GM18502 (cell line): ENCODE results near the gene ZFR2.
A peak's percentile ranks its signal among the peaks of the same experiment; 100 is the strongest.
"Not testable (repeated sequence)": the region's sequence is repeated elsewhere in the genome, so short reads cannot be mapped to it uniquely, and the experiment has no call there.

Source experiments
- ATAC-seq: cut with Tn5 transposase; IDR thresholded peaks from one replicate; pipeline ENCODE4 v1.9.1; 2021; ENCODE audit warnings: mild to moderate bottlenecking; ENCODE audit not compliant: unreplicated experiment, poor library complexity

ZFR2 gene

DNA sequence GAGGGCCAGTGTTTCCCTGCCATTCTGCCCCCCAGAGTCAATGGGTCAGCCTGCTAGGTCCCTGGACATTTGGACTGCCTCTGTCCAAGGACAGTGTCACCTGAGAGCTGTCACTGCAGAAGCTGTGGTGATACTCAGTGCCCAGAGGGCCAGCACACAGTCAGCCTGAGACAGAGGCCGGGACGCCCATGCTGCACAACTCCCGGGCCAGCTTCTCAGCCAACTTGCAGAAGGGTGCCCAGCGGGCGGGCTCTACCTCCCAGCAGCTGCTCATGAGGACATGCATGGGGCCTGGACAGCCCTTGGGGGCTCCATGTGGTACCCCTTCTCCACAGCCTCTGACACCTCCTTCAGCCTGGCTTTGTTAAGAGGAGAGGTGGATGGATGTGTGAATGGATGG is 93.0 kb downstream of the ZFR2 start:
- no peak for ATAC-seq

DNA sequence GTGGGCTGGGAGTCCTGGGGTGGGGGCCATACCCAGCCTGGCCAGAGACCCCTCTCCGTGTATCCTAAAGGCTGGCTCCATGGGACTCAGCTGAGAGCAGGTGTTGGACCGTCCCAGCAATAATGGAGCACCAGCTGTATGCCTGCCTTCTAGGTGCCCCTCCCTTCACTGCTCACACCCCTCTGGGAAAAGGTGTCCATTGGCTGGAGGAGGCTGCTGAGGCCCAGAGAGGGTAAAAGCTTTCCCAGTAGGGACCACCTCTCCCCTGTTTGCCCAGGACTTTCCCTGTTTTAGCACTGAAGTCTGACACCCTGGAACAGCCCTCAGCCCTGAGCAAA is 93.5 kb downstream of the ZFR2 start:
- ATAC-seq: no peak

GRCh38 chr19:3774621-3775373 is 94.0 kb downstream of the ZFR2 start:
- ATAC-seq: no peak

DNA sequence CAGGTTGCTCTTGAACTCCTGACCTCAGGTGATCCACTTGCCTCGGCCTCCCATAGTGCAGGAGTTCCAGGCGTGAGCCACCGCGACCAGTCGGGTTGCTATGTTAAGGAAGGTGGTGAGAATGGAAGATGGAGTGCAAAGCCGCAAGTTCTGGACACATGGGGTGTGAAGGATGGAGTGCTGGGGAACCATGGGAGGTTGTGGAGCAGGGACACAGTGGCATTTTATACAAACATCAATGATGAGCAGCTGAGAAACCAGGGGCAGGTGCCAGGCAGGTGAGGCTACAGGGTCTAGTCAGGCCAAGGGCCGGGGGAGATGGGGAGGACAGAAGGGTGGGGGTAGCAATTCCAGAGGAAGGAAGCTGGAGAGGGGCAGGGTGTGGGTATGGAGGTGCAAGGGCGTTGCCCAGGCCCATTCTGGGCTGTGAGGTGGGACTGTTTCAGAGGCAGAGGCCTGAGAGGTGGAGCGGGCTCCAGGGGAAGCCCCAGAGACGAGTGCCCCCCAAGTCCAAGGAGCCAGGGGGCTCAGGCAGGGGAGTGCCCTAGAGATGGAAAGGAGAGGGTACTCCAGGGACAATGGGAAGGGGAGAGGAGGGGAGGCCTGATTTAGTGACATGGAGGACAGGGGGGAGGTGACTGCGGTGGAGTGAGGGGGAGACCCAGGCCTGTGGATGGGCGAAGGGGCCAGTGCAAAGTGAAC is 94.9 kb downstream of the ZFR2 start:
- ATAC-seq: no peak

- no peak for ATAC-seq
Measured at GRCh38 chr19:3771906-3772455, 96.9 kb downstream of the ZFR2 start, which contains the start of gene RAX2. TSS of gene RAX2 (minus strand) at chr19:3772228. CDS start at chr19:3771742, 486 bp downstream.

DNA sequence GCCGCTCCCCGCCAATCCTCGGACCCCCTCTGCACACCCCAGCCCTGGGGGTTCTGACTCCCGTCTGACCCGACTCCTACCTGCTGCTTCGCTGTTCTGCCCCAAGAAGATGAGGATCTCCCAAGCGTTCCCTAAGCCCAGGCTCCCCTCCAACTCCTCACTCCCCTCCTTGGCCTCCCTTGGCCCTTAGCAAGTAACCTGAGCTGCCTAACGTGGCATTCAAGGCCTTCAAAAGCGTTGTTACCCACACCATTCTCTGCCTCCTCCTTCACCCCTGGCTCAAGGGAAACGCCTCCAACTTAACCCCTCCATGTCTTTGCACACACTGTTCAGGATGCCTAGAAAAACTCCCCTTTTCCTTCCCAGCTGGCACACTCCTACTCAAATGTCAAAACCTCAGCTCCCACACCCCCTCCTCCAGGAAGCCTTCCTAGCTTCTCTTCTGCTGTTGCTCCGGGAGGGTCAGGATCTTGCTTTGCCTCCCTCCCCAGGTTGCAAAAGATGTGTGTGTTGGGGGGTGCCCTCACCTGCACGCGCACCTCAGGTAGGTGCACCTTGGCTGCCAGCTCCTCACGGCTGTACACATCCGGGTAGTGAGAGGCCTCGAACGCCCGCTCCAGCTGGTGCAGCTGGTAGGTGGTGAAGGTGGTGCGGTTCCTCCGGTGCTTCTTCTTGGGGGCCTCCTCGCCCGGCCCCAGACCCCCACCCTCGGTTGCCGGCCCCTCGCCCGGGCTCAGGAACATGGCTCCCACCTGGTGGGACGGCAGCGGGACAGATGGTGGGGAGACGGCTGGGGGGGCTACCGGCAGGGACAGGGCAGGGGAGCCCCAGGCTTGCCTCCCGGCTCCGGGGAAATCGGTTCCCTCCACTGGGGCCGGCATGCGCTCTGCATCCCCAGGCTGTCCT is 97.6 kb downstream of the ZFR2 start:
- ATAC-seq: no peak

GRCh38 chr19:3770136-3770999 is 98.5 kb downstream of the ZFR2 start:
- no peak for ATAC-seq

- no peak for ATAC-seq
Measured at GRCh38 chr19:3769494-3769893, 99.3 kb downstream of the ZFR2 start.

GRCh38 chr19:3768748-3769099 is 100.1 kb downstream of the ZFR2 start:
- no peak for ATAC-seq

GRCh38 chr19:3768015-3768747 is 100.7 kb downstream of the ZFR2 start:
- ATAC-seq: no peak

- no peak for ATAC-seq
Measured at GRCh38 chr19:3767050-3767449, 101.8 kb downstream of the ZFR2 start.

DNA sequence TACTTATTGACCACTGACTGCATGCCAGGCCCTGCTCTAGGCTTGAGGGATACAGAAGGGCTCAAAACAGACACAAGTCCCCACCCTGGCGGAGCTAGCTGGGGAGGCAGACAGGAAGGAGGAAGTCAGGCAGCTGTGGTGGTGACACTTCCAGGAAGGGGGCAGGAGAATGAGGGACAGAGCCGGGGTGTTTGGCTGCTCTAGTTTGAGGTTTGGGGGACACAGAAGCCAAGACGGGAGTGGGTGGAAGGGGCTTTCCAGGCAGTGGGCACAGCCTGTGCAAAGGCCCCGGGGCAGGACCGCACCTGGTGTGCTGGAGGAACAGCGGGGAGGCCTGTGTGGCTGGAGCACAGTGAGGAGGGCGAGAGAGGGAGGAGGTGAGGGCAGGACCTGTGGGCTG is 102.3 kb downstream of the ZFR2 start:
- ATAC-seq: no peak

DNA sequence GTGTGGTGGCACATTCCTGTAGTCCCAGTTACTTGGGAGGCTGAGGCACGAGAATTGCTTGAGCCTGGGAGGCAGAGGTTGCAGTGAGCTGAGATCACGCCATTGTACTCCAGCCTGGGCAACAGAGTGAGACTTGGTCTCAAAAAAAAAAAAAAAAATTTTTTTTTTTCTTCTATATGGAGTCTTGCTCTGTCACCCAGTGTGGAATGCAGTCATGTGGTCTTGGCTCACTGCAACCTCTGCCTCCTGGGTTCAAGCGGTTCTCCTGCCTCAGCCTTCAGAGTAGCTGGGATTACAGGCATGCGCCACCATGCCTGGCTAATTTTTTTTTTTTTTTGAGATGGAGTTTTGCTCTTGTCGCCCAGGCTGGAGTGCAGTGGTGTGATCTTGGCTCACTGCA is 103.1 kb downstream of the ZFR2 start:
- not testable (repeated sequence) for ATAC-seq

- no peak for ATAC-seq
Measured at GRCh38 chr19:3765121-3765520, 103.7 kb downstream of the ZFR2 start.

DNA sequence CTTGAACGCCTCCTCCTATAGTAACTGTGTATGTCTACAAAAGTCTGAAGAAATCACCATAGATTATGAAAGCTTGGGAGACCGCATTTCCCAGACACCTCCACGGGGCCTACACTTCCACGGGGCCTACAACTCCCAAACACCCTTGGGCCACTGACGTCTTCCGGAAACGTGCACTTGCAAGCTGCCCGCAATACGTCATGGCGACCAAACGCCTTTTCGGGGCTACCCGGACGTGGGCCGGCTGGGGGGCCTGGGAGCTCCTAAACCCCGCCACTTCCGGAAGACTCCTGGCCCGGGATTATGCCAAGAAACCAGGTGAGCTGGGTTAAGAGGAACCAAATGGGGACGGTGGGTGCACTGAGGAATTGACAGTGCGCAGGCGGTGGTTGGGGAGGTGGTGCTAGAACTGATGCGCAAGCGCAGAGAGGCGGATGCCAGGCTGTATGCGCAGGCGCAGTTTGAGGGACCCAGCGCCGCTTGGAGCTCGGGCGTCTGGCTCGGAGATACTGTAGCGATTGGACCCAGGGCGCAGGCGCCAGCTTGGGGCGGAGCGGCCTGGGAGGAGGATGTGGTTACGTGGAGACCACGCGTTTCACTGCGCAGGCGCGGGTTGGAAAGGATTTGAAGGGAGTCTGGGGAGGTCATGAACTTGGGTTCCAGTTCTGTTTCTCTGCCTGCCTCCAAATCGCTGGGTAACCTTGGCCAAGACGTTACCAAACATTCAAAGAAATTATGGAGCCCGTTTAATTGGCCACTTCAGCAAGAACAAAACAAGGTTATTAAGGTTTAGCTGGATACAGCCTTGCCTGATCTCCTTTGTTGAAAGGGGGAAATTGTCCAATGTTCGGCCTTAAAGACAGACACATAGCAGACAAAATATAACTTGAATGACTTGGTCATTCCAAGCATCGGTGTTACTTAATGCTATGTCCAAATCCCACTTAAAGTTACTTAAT is 106.1 kb downstream of the ZFR2 start, which contains the start of gene MRPL54:
TSS of gene MRPL54 (plus strand) at position 182 of the 959 bp plus-strand sequence. CDS start at position 201, 19 bp downstream.
- peak; percentile 75 for ATAC-seq

- ATAC-seq: no peak
Measured at GRCh38 chr19:3762130-3762473, 106.7 kb downstream of the ZFR2 start.

- peak; percentile 53 for ATAC-seq
Measured at GRCh38 chr19:3761382-3762129, 107.3 kb downstream of the ZFR2 start, which contains the start of gene APBA3. TSS of gene APBA3 (minus strand) at chr19:3761692. CDS start at chr19:3760264, 1,428 bp downstream.
